Activated CD4-positive, alpha-beta T cell treated with anti-CD3 and anti-CD28 coated beads for 48 hours (primary cell): ENCODE results near the gene BOD1L2.

Source experiments
- DNase-seq: peaks from one replicate; pipeline ENCODE4 v3.0.0-alpha.2; 2020

Gene BOD1L2

GRCh38 chr18:57146956-57147636, at the start of gene BOD1L2:
Gene BOD1L2 (plus strand): TSS chr18:57147087. CDS start chr18:57147313, 226 bp downstream.
- DNase-seq = no peak

GRCh38 chr18:57107140-57107832, 39.6 kb upstream of the BOD1L2 start:
- DNase-seq = no peak

GRCh38 chr18:57110290-57110689, 36.6 kb upstream of the BOD1L2 start:
- no peak for DNase-seq

GRCh38 chr18:57113799-57114420, 33.0 kb upstream of the BOD1L2 start:
- DNase-seq = no peak

GRCh38 chr18:57116598-57117132, 30.2 kb upstream of the BOD1L2 start:
- DNase-seq = no peak

- no peak for DNase-seq
Measured at GRCh38 chr18:57121542-57122112, 25.3 kb upstream of the BOD1L2 start.

- no peak for DNase-seq
Measured at GRCh38 chr18:57122936-57123510, 23.9 kb upstream of the BOD1L2 start.

GRCh38 chr18:57125627-57126026, 21.3 kb upstream of the BOD1L2 start:
- DNase-seq = no peak

- no peak for DNase-seq
Measured at GRCh38 chr18:57128220-57128932, 18.5 kb upstream of the BOD1L2 start.

- DNase-seq = no peak
Measured at GRCh38 chr18:57131101-57131500, 15.8 kb upstream of the BOD1L2 start.

- no peak for DNase-seq
Measured at GRCh38 chr18:57131782-57132181, 15.1 kb upstream of the BOD1L2 start.

- DNase-seq = no peak
Measured at GRCh38 chr18:57134618-57135135, 12.2 kb upstream of the BOD1L2 start.

- DNase-seq = no peak
Measured at GRCh38 chr18:57135699-57136098, 11.2 kb upstream of the BOD1L2 start.

GRCh38 chr18:57137847-57138246, 9.0 kb upstream of the BOD1L2 start:
- DNase-seq = no peak

- DNase-seq = no peak
Measured at GRCh38 chr18:57141208-57142129, 5.4 kb upstream of the BOD1L2 start.

- DNase-seq = no peak
Measured at GRCh38 chr18:57142324-57142723, 4.6 kb upstream of the BOD1L2 start.

- DNase-seq = no peak
Measured at GRCh38 chr18:57143265-57143664, 3.6 kb upstream of the BOD1L2 start.

GRCh38 chr18:57148263-57148662, 1.4 kb downstream of the BOD1L2 start:
- DNase-seq = no peak

GRCh38 chr18:57149051-57149450, 2.2 kb downstream of the BOD1L2 start:
- DNase-seq = no peak

GRCh38 chr18:57149531-57149930, 2.6 kb downstream of the BOD1L2 start:
- DNase-seq = no peak

GRCh38 chr18:57150081-57150480, 3.2 kb downstream of the BOD1L2 start:
- DNase-seq = no peak
